Prostate gland (tissue), 2 donors: ENCODE data around the gene BDP1. TPM values are rescaled to one million over a fixed set of nuclear protein-coding genes. Genes with fewer than 3 reads are reported as not detected.
"Not testable (repeated sequence)": the region's sequence is repeated elsewhere in the genome, so short reads cannot be mapped to it uniquely, and the experiment has no call there.

Experiments
- DNase-seq: peaks from one replicate; pipeline ENCODE4 v3.0.0-alpha.2; 2019; ENCODE audit warnings: low spot score
- H3K27ac ChIP-seq, 2 donors: fragments of 200-600 bp; sonication (generic); 2 replicates each; pipeline ENCODE4 v1.5.1; 2017 to 2019
- H3K27me3 ChIP-seq: fragments of 200-600 bp; sonication (generic); replicated peaks from 2 replicates; pipeline ENCODE4 v1.5.1; 2019; ENCODE audit not compliant: insufficient read depth
- H3K36me3 ChIP-seq, 2 donors: fragments of 200-600 bp; sonication (generic); 1 replicate in 1 of 2; 2 replicates in 1 of 2; pipeline versions ENCODE4 v1.5.1 to v1.8.1; 2017 to 2019
- H3K4me1 ChIP-seq: fragments of 200-600 bp; sonication (generic); replicated peaks from 2 replicates; pipeline ENCODE4 v1.5.1; 2019
- H3K4me3 ChIP-seq, 2 donors: fragments of 200-600 bp; sonication (generic); 2 replicates each; pipeline ENCODE4 v1.5.1; 2017 to 2019
- H3K9me3 ChIP-seq: fragments of 200-600 bp; sonication (generic); 2 replicates; pipeline ENCODE4 v1.5.1; 2017
- POLR2A ChIP-seq: fragments of 450-650 bp; IDR thresholded peaks from one replicate; pipeline ENCODE4 v1.6.1; 2016; ENCODE audit warnings: antibody characterized with exemption, mild to moderate bottlenecking
- POLR2AphosphoS5 ChIP-seq: sonication (generic); formaldehyde crosslinking; IDR thresholded peaks from one replicate; pipeline ENCODE4 v1.6.1; 2017; ENCODE audit warnings: antibody characterized with exemption
- WGBS: methylation state at CpG from one replicate; pipeline ENCODE4 v1.1.5; 2018; 5-methylcytosine and 5-hydroxymethylcytosine counted together
- intact Hi-C: fragments of 100-400 bp; cut with DNase I; formaldehyde crosslinking; loops from one replicate; pipeline ENCODE4 v1.14.2; 2022
- total RNA-seq, 2 donors: library from RNA; depleted of rRNA; stranded (reverse); fragments of >200 nt; gene quantifications; one replicate each; pipeline ENCODE4 v1.1.0, GENCODE V29; 2016
- TF ChIP-seq, protein P1 (sequence below), 4 experiments: fragments of 200-600 bp in 2 of 4; fragments of 450-650 bp in 2 of 4; sonication (generic) in 2 of 4; IDR thresholded peaks; 1 replicate in 3 of 4; 2 replicates in 1 of 4; pipeline ENCODE4 v1.5.1; 2016 to 2019; ENCODE audit warnings: antibody characterized with exemption in 4 of 4, mild to moderate bottlenecking in 2 of 4, moderate library complexity in 2 of 4

Gene BDP1, protein sequence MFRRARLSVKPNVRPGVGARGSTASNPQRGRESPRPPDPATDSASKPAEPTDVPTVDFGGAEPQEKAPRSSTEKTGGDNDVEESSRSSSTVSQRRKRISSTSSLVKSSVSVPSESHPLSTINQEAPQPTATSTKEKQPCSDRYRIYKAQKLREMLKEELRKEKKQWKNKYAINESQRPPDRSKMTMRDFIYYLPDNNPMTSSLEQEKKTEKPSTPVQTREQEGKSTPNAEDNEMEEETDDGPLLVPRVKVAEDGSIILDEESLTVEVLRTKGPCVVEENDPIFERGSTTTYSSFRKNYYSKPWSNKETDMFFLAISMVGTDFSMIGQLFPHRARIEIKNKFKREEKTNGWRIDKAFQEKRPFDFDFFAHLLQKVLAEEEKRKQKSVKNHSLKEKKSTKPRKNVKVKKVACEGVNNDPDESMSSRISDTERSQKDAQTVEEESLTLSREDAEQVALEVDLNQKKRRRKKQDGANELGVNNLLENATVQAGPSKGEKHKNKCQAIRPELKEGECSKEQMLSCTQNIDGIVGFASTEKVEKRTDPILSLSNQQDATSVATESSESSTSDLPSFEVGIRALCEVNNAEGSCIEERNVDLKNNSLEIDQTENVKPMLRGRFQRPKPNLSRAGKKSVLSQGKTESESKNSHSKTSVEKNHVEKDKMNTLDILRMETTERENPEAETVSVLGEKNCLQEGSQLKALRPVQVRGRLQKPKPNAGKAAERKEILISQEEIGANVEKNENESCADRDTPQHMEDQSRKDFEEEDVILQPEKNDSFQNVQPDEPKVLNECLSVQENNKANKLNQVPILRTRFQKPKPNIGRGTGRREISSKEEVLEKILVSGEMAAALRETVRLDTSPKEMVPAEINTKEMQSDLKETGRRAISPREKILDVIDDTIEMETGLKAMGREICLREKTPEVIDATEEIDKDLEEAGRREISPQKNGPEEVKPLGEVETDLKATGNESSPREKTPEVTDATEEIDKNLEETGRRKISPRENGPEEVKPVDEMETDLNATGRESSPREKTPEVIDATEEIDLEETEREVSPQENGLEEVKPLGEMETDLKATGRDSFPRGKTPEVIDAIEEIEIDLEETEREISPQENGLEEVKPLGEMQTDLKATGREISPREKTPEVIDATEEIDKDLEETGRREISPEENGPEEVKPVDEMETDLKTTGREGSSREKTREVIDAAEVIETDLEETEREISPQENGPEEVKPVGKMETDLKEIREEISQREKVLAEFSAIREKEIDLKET (N-terminal part only)
- 10 to 100 TPM; 17.9 to 25.6 TPM for total RNA-seq

DNA sequence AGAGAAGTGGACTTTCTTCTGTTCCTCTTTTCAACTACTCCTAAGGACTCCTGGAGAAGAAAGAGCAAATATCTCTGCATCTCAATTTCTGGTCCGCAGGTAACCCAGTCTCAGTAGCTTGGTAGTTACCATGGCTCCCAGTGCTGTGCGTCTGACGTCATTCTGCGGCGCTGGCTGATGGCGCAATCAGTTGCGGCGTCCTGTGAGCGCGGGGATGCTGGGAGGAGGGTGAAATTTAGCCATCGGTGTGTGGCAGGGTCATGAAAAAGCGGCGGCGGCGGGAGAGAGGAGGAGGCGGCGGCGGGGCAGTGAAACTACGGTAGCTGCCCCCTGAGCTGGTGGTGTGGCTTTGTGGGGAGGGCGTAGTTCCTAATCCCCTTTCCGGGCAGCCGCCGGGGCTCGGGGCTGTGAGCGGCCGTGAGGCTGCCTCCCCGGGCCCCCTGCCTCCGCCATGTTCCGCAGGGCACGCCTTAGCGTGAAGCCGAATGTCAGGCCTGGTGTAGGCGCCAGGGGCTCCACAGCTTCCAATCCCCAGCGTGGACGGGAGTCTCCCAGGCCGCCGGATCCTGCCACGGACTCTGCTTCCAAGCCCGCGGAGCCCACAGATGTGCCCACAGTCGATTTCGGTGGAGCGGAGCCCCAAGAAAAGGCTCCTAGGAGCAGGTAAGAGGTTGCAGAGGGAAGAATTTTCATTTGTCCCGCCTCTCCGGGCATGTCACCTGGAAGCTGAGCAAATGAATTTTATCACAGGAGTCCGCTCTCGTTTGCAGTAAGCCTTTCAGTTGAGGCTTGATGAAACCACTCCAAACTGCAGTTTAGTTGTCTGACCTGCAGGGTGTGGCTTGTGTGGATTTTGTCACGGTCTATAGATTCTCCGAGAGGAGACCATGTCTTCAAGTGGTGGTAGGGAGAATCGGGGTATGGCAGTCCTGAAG lies at the start of gene BDP1:
Gene BDP1 (plus strand): TSS at position 225 of the 935 bp plus-strand sequence. CDS start 227 bp downstream, at position 452.
- peak within 1 kb of the TSS; percentile 63 to 77 for H3K4me3 ChIP-seq
- WGBS: under 1% methylated on average over 45 of the region's 50 CpGs
- TF ChIP-seq POLR2A: peak; percentile 60
- peak; percentile 97 for TF ChIP-seq POLR2AphosphoS5
- TF ChIP-seq, protein P1, sequence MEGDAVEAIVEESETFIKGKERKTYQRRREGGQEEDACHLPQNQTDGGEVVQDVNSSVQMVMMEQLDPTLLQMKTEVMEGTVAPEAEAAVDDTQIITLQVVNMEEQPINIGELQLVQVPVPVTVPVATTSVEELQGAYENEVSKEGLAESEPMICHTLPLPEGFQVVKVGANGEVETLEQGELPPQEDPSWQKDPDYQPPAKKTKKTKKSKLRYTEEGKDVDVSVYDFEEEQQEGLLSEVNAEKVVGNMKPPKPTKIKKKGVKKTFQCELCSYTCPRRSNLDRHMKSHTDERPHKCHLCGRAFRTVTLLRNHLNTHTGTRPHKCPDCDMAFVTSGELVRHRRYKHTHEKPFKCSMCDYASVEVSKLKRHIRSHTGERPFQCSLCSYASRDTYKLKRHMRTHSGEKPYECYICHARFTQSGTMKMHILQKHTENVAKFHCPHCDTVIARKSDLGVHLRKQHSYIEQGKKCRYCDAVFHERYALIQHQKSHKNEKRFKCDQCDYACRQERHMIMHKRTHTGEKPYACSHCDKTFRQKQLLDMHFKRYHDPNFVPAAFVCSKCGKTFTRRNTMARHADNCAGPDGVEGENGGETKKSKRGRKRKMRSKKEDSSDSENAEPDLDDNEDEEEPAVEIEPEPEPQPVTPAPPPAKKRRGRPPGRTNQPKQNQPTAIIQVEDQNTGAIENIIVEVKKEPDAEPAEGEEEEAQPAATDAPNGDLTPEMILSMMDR (IDR thresholded peaks at IDR 0.05): peak in 3 of 4 experiments; percentile 12 to 30 (median 16)
- H3K9me3 ChIP-seq: no peaks in the 10 kb centered on the region
- H3K36me3 ChIP-seq: no peaks in the 10 kb centered on the region
- H3K27me3 ChIP-seq: no peaks in the 10 kb centered on the region
- H3K27ac ChIP-seq: peak within 1 kb of the TSS; percentile 89 to 90
- intact Hi-C loops: no loop called here
- peak; percentile 97 for DNase-seq
- H3K4me1 ChIP-seq: no peaks in the 10 kb centered on the region

DNA sequence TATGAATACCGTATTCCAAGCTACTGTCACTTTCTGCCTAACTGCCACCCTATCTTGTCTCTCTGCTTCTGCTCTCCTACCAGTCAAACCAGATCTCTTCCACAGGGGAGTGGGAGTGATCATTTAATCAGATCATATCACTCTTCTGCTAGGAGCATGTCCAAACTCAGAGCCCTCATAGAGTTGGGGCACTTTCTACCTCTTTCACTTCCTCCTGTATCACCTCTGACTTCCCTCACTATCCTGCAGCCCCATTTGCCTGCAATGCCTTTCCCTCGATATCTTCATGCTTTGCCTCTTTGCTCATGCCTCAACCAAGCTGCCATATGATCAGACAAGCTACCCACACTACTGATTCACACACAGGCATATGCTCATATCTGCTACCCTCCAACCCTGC lies 45.4 kb upstream of the BDP1 start:
- WGBS: 66% methylated on average over 2 of the region's 2 CpGs
- H3K4me3 ChIP-seq, intact Hi-C loops: not testable (repeated sequence)

DNA sequence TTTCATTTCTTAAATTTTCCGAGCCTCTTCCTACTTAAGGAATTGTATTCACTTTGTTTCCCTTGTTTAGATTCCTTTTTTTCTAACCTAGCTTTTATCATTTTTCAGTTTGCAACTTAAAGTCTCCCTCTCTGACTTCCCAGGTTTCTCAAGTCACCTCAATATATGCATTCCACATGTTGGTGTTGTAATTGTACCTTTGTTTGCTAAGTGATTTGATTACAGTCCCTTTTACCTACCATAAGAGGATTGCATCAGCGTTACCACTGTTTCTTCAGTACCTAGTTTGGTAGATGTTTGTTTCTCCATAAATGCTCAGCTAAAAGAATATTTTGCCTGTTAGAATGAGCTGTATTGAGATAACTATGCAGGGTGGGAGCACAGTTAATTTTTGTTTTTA lies 39.8 kb upstream of the BDP1 start:
- H3K4me1 ChIP-seq, intact Hi-C loops, H3K9me3 ChIP-seq, H3K27ac ChIP-seq, H3K4me3 ChIP-seq, DNase-seq, H3K36me3 ChIP-seq, H3K27me3 ChIP-seq: not testable (repeated sequence)
- WGBS: 43% methylated on average over 2 of the region's 2 CpGs

More for the DNA sequence above, 45.4 kb upstream of the BDP1 start:
- not testable (repeated sequence) for H3K36me3 ChIP-seq, H3K4me1 ChIP-seq, H3K9me3 ChIP-seq, H3K27ac ChIP-seq, DNase-seq, H3K27me3 ChIP-seq

DNA sequence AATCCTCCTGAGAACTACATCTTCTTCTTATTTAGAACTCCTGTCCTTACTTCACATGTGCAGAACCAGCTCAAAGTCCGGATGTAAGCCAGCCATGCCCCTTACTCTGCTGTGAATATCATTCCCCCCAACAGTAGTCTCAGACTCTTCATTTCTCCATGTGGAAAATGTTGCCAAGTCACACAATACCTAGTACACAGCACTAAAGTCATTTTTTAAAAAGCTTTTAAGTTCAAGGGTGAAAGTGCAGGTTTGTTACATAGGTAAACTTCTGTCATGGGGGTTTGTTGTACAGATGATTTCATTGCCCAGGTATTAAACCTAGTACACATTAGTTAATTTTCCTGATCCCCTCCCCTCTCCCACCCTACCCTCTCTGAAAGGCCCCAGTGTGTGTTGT lies 37.4 kb upstream of the BDP1 start:
- H3K4me3 ChIP-seq, H3K27me3 ChIP-seq, intact Hi-C loops, H3K27ac ChIP-seq, H3K4me1 ChIP-seq, H3K36me3 ChIP-seq, H3K9me3 ChIP-seq, DNase-seq: not testable (repeated sequence)
- 88% methylated on average over 1 of the region's 1 CpG for WGBS

DNA sequence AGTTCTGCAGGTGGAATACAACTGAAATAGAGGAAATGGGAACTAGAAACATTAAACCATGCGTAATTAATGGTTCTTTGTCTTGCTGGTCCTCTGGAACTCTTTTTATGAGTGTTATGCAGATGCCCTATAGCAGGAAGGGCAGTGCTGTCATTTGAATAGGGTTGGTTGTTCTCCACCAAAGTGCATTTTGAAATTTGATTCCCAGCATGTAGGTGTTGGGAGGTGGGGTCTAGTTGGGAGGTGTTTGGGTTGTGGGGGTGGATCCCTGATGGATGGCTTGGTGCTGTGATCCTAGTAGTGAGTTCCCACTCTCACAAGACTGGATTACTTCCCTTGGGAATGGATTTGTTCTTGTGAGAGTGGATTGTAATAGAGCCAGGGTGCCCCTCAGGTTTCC lies 34.2 kb upstream of the BDP1 start:
- intact Hi-C loops, DNase-seq, H3K4me3 ChIP-seq, H3K27me3 ChIP-seq, H3K4me1 ChIP-seq, H3K36me3 ChIP-seq, H3K9me3 ChIP-seq, H3K27ac ChIP-seq: not testable (repeated sequence)
- 38% methylated on average over 1 of the region's 1 CpG for WGBS

DNA sequence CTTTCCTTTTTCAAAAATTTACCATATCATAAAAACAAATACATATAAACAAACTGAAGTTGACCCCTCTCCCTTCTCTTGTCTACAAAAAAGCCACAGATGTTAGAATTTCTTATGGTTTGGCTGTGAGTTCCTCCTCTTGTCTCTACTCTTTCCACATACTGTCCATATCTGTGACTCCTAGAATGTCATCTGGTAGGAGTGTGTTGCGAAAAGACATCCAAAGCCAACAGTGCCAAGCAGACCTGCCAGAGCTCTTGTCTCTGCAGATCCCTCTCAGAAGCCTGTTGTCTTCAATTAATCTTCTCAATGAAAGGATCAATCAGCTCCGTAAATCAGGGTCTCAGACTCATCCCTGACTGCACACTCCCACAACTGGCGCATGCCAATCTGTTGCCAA lies 31.6 kb upstream of the BDP1 start:
- DNase-seq, H3K4me3 ChIP-seq, H3K27me3 ChIP-seq, H3K36me3 ChIP-seq, H3K4me1 ChIP-seq, intact Hi-C loops, H3K27ac ChIP-seq, H3K9me3 ChIP-seq: not testable (repeated sequence)
- 84% methylated on average over 3 of the region's 3 CpGs for WGBS

DNA sequence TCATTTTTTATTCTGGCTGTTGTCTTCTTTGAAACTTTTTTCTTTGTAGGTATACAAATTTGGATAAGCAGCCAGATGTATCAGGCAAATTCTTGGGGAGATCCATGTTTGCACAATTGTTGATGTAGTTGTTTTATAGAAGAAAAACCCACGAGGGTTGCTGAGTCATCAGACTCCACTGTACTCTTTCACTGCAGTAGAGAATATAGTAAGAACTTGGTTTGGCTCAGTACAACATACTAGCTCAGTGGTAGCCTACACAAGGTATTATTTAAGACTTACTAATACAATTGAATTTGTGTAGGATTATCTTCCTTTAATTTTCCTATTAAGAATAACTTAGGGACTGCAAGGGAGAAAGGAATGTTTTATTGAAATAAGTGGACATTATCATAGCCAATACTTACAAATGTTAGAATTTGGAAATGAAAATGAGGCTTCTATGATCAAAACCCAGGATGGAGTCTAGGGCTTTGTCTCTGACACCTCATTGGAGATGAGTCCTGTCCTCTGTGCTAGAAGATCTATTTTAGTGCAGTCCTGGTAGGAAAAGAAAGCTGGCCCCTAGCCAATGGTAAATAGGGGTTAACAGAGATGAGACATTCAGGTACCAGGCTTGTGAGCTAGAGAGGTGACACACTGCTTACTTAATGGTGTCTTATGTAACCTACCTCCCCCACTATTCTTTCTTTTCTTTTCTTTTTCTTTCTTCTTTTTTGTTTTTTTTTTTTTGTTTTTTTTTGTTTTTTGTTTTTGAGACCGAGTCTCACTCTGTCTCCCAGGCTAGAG lies 28.6 kb upstream of the BDP1 start:
- H3K9me3 ChIP-seq, H3K36me3 ChIP-seq, DNase-seq, H3K27me3 ChIP-seq, H3K27ac ChIP-seq, H3K4me1 ChIP-seq, intact Hi-C loops, H3K4me3 ChIP-seq: not testable (repeated sequence)
- WGBS: 40% methylated on average over 2 of the region's 2 CpGs

DNA sequence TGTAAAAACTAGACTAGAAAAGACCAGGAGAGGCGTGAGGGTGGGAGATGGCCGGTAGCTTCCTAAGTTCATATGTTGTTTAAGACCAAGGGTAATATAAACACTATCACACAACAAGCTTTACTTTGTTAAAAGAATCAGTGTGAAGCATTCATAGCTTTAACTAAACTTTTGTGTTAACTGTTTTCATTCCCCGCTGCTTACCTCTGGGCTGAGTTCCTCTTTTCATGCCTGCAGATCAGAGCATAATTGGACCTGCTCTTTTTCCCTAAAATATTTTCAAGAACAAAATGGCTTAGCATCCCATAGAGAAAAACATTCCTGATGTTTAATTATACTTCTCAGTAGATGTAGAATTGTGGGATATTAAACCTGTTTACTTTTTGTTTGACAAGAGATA lies 23.0 kb upstream of the BDP1 start:
- intact Hi-C loops, H3K36me3 ChIP-seq, H3K4me3 ChIP-seq, H3K27ac ChIP-seq, DNase-seq, H3K9me3 ChIP-seq, H3K4me1 ChIP-seq, H3K27me3 ChIP-seq: not testable (repeated sequence)
- WGBS: 73% methylated on average over 3 of the region's 3 CpGs

DNA sequence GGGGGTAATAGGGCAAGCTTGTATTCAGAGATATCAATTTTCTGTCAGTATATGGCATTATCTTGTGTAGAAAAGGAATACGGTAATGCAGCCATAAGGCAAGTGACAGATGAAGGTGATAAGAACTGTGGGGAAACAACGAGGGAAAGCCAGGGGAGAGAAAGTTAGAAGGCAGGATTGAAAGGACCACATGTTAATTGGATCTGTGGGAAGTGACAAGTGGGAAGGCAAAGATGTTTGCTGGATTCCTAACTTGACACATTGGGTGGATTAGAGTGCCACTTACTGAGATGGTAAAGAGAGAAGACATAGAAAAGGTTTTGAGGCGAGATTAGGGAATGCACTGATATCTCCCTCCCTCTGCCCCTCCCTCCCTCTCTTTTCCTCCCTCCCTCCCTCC lies 20.6 kb upstream of the BDP1 start:
- H3K4me3 ChIP-seq, H3K9me3 ChIP-seq, H3K27me3 ChIP-seq, H3K27ac ChIP-seq, intact Hi-C loops, DNase-seq, H3K4me1 ChIP-seq, H3K36me3 ChIP-seq: not testable (repeated sequence)
- WGBS: 37% methylated on average over 3 of the region's 3 CpGs
